Measurements from ENCODE around the gene ISM2.

The ISM2 gene

GRCh38 chr14:77442196-77442595, 56.4 kb downstream of the ISM2 start:
- H3K14ac ChIP-seq (ENCODE audit: low read length): no peak overlapping the region
- H3K4me1 ChIP-seq (ENCODE audit: control insufficient read depth in 1 of 2, insufficient read depth in 2 of 2, low read length in 2 of 2): no peaks in the 10 kb centered on the region
- H2BK5ac ChIP-seq (ENCODE audit: low read depth, low read length, poor library complexity): no peak overlapping the region
- no peak overlapping the region for H2AFZ ChIP-seq (ENCODE audit: insufficient read depth, low read length, poor library complexity)
- H4K91ac ChIP-seq (ENCODE audit: low read depth, low read length): no peak overlapping the region
- DNase-seq: no peak
- WGBS (ENCODE audit: extremely low coverage, insufficient coverage, insufficient read length): no CpG with 5 or more reads among the region's 2 CpGs
- H4K12ac ChIP-seq (ENCODE audit: low read depth, low read length): no peak overlapping the region
- H3K27me3 ChIP-seq (ENCODE audit: insufficient read depth, low read length): no peaks in the 10 kb centered on the region
- H2AK5ac ChIP-seq (ENCODE audit: low read length): no peak overlapping the region
- H3K79me2 ChIP-seq (ENCODE audit: control insufficient read depth, insufficient read depth, low read length, poor library complexity): no peaks in the 10 kb centered on the region
- no peaks in the 10 kb centered on the region for H3K79me1 ChIP-seq (ENCODE audit: low read length)
- H4K8ac ChIP-seq (ENCODE audit: low read depth, low read length): no peak overlapping the region
- peaks cover 17 to 36% of the 10 kb centered on the region in 2 experiments for H3K36me3 ChIP-seq (ENCODE audit: control insufficient read depth in 1 of 2, insufficient read depth in 2 of 2, low read length in 2 of 2)
- H3K4me3 ChIP-seq (ENCODE audit: low read depth, low read length): no peak overlapping the region
- no peak overlapping the region for H3K9ac ChIP-seq (ENCODE audit: low read length)
- no peak overlapping the region for H3K18ac ChIP-seq (ENCODE audit: low read length)
- no peak overlapping the region for H3K23ac ChIP-seq (ENCODE audit: low read length)
- no peaks in the 10 kb centered on the region for H3K9me3 ChIP-seq (ENCODE audit: insufficient read depth, low read depth, low read length)
- H3K27ac ChIP-seq (ENCODE audit: low read depth, low read length): no peak overlapping the region
- H3K4ac ChIP-seq (ENCODE audit: low read depth, low read length): no peak overlapping the region
- no peak overlapping the region for H3K4me2 ChIP-seq (ENCODE audit: low read length)
- no peak overlapping the region for H2BK12ac ChIP-seq (ENCODE audit: low read length)
- no peak overlapping the region for H2BK120ac ChIP-seq (ENCODE audit: insufficient read depth, low read length, poor library complexity)

GRCh38 chr14:77439861-77440260, 58.8 kb downstream of the ISM2 start:
- peak; percentile 78 to 86 for DNase-seq

GRCh38 chr14:77438596-77438995, 60.0 kb downstream of the ISM2 start:
- no peak overlapping the region for H3K4ac ChIP-seq (ENCODE audit: low read depth, low read length)
- no CpG with 5 or more reads among the region's 1 CpG for WGBS (ENCODE audit: extremely low coverage, insufficient coverage, insufficient read length)
- no peak overlapping the region for H4K8ac ChIP-seq (ENCODE audit: low read depth, low read length)
- no peak overlapping the region for H2AFZ ChIP-seq (ENCODE audit: insufficient read depth, low read length, poor library complexity)
- H3K27me3 ChIP-seq (ENCODE audit: insufficient read depth, low read length): no peaks in the 10 kb centered on the region
- H4K91ac ChIP-seq (ENCODE audit: low read depth, low read length): no peak overlapping the region
- no peak overlapping the region for H2BK5ac ChIP-seq (ENCODE audit: low read depth, low read length, poor library complexity)
- H4K12ac ChIP-seq (ENCODE audit: low read depth, low read length): no peak overlapping the region
- H3K9me3 ChIP-seq (ENCODE audit: insufficient read depth, low read depth, low read length): no peaks in the 10 kb centered on the region
- no peak for DNase-seq
- H3K4me3 ChIP-seq (ENCODE audit: low read depth, low read length): no peak overlapping the region
- no peak overlapping the region for H3K4me2 ChIP-seq (ENCODE audit: low read length)
- no peaks in the 10 kb centered on the region for H3K79me1 ChIP-seq (ENCODE audit: low read length)
- H3K27ac ChIP-seq (ENCODE audit: low read depth, low read length): no peak overlapping the region
- no peak overlapping the region for H2AK5ac ChIP-seq (ENCODE audit: low read length)
- no peak overlapping the region for H3K9ac ChIP-seq (ENCODE audit: low read length)
- no peak overlapping the region for H2BK12ac ChIP-seq (ENCODE audit: low read length)
- H2BK120ac ChIP-seq (ENCODE audit: insufficient read depth, low read length, poor library complexity): no peak overlapping the region
- no peak overlapping the region for H3K18ac ChIP-seq (ENCODE audit: low read length)
- H3K14ac ChIP-seq (ENCODE audit: low read length): no peak overlapping the region
- no peaks in the 10 kb centered on the region for H3K79me2 ChIP-seq (ENCODE audit: control insufficient read depth, insufficient read depth, low read length, poor library complexity)
- no peak overlapping the region for H3K23ac ChIP-seq (ENCODE audit: low read length)
- H3K4me1 ChIP-seq (ENCODE audit: control insufficient read depth in 1 of 2, insufficient read depth in 2 of 2, low read length in 2 of 2): no peaks in the 10 kb centered on the region
- peaks cover 10 to 40% of the 10 kb centered on the region in 2 experiments for H3K36me3 ChIP-seq (ENCODE audit: control insufficient read depth in 1 of 2, insufficient read depth in 2 of 2, low read length in 2 of 2)

More at GRCh38 chr14:77439861-77440260, 58.8 kb downstream of the ISM2 start:
- H3K23ac ChIP-seq (ENCODE audit: low read length): no peak overlapping the region
- H3K27me3 ChIP-seq (ENCODE audit: insufficient read depth, low read length): no peaks in the 10 kb centered on the region
- no peaks in the 10 kb centered on the region for H3K4me1 ChIP-seq (ENCODE audit: control insufficient read depth in 1 of 2, insufficient read depth in 2 of 2, low read length in 2 of 2)
- no peaks in the 10 kb centered on the region for H3K9me3 ChIP-seq (ENCODE audit: insufficient read depth, low read depth, low read length)
- peaks cover 11 to 41% of the 10 kb centered on the region in 2 experiments for H3K36me3 ChIP-seq (ENCODE audit: control insufficient read depth in 1 of 2, insufficient read depth in 2 of 2, low read length in 2 of 2)
- no peak overlapping the region for H4K8ac ChIP-seq (ENCODE audit: low read depth, low read length)
- H2BK12ac ChIP-seq (ENCODE audit: low read length): no peak overlapping the region
- H4K91ac ChIP-seq (ENCODE audit: low read depth, low read length): no peak overlapping the region
- no peak overlapping the region for H2BK120ac ChIP-seq (ENCODE audit: insufficient read depth, low read length, poor library complexity)
- no peak overlapping the region for H2BK5ac ChIP-seq (ENCODE audit: low read depth, low read length, poor library complexity)
- no peak overlapping the region for H3K14ac ChIP-seq (ENCODE audit: low read length)
- H3K79me2 ChIP-seq (ENCODE audit: control insufficient read depth, insufficient read depth, low read length, poor library complexity): no peaks in the 10 kb centered on the region
- no peaks in the 10 kb centered on the region for H3K79me1 ChIP-seq (ENCODE audit: low read length)
- H2AFZ ChIP-seq (ENCODE audit: insufficient read depth, low read length, poor library complexity): no peak overlapping the region
- H3K4ac ChIP-seq (ENCODE audit: low read depth, low read length): no peak overlapping the region
- H3K18ac ChIP-seq (ENCODE audit: low read length): no peak overlapping the region
- H3K4me3 ChIP-seq (ENCODE audit: low read depth, low read length): no peak overlapping the region
- no peak overlapping the region for H2AK5ac ChIP-seq (ENCODE audit: low read length)
- H3K4me2 ChIP-seq (ENCODE audit: low read length): no peak overlapping the region
- H4K12ac ChIP-seq (ENCODE audit: low read depth, low read length): no peak overlapping the region
- H3K27ac ChIP-seq (ENCODE audit: low read depth, low read length): no peak overlapping the region
- H3K9ac ChIP-seq (ENCODE audit: low read length): no peak overlapping the region
- WGBS (ENCODE audit: extremely low coverage, insufficient coverage, insufficient read length): no CpG with 5 or more reads among the region's 4 CpGs

- Histone ChIP-seq H3K4me2 (ENCODE audit: low read length) (no peak overlapping the region), H3K4me1 (ENCODE audit: control insufficient read depth in 1 of 2, insufficient read depth in 2 of 2, low read length in 2 of 2) (no peaks in the 10 kb centered on the region), H3K36me3 (ENCODE audit: control insufficient read depth in 1 of 2, insufficient read depth in 2 of 2, low read length in 2 of 2) (peaks cover 9 to 22% of the 10 kb centered on the region in 2 experiments), H2BK120ac (ENCODE audit: insufficient read depth, low read length, poor library complexity) (no peak overlapping the region), H3K14ac (ENCODE audit: low read length) (no peak overlapping the region), H3K27ac (ENCODE audit: low read depth, low read length) (no peak overlapping the region), H3K9me3 (ENCODE audit: insufficient read depth, low read depth, low read length) (no peaks in the 10 kb centered on the region), H3K4ac (ENCODE audit: low read depth, low read length) (no peak overlapping the region), H2BK5ac (ENCODE audit: low read depth, low read length, poor library complexity) (no peak overlapping the region), H3K18ac (ENCODE audit: low read length) (no peak overlapping the region), H3K79me1 (ENCODE audit: low read length) (no peaks in the 10 kb centered on the region), H3K4me3 (ENCODE audit: low read depth, low read length) (no peak overlapping the region), H4K12ac (ENCODE audit: low read depth, low read length) (no peak overlapping the region), H3K79me2 (ENCODE audit: control insufficient read depth, insufficient read depth, low read length, poor library complexity) (no peaks in the 10 kb centered on the region), H3K9ac (ENCODE audit: low read length) (no peak overlapping the region), H2BK12ac (ENCODE audit: low read length) (no peak overlapping the region), H3K23ac (ENCODE audit: low read length) (no peak overlapping the region), H4K91ac (ENCODE audit: low read depth, low read length) (no peak overlapping the region), H4K8ac (ENCODE audit: low read depth, low read length) (no peak overlapping the region), H3K27me3 (ENCODE audit: insufficient read depth, low read length) (no peaks in the 10 kb centered on the region), H2AFZ (ENCODE audit: insufficient read depth, low read length, poor library complexity) (no peak overlapping the region), H2AK5ac (ENCODE audit: low read length) (no peak overlapping the region)
- WGBS (ENCODE audit: extremely low coverage, insufficient coverage, insufficient read length): no CpG with 5 or more reads among the region's 3 CpGs
- DNase-seq: no peak
Measured at GRCh38 chr14:77436042-77436441, 62.6 kb downstream of the ISM2 start.

Data from trophoblast cell (in vitro differentiated cells and primary cell).